ENCODE results near the gene CENPB.
A peak's percentile ranks its signal among the peaks of the same experiment; 100 is the strongest.
"Not testable (repeated sequence)": the region's sequence is repeated elsewhere in the genome, so short reads cannot be mapped to it uniquely, and the experiment has no call there.

CENPB gene

GRCh38 chr20:3786665-3787323 lies at the start of gene CENPB:
Gene CENPB, minus strand, starts transcription at chr20:3786740. Its CDS starts 257 bp downstream, at chr20:3786483.
- in situ Hi-C loops (cut with MboI; ENCODE audit: low sequenced_read_pairs, unreplicated experiment) = no loop called here
- peak; percentile 84 for TF ChIP-seq CTCF (IDR thresholded peaks at IDR 0.05; ENCODE audit: borderline replicate concordance, control extremely low read depth, extremely low read depth, insufficient read depth, missing control alignments)
- DNase-seq (ENCODE audit: low spot score) = peak; percentile 97

GRCh38 chr20:3836132-3836531 lies 49.6 kb upstream of the CENPB start:
- no peak for TF ChIP-seq CTCF (IDR thresholded peaks at IDR 0.05; ENCODE audit: borderline replicate concordance, control extremely low read depth, extremely low read depth, insufficient read depth, missing control alignments)
- no peak for DNase-seq (ENCODE audit: low spot score)
- in situ Hi-C loops (cut with MboI; ENCODE audit: low sequenced_read_pairs, unreplicated experiment) = no loop called here

- in situ Hi-C loops (cut with MboI; ENCODE audit: low sequenced_read_pairs, unreplicated experiment); DNase-seq (ENCODE audit: low spot score): not testable (repeated sequence)
These were observed 43.4 kb upstream of the CENPB start for GRCh38 chr20:3829891-3830290.

GRCh38 chr20:3828798-3829197 lies 42.3 kb upstream of the CENPB start:
- in situ Hi-C loops (cut with MboI; ENCODE audit: low sequenced_read_pairs, unreplicated experiment) = no loop called here
- no peak for TF ChIP-seq CTCF (IDR thresholded peaks at IDR 0.05; ENCODE audit: borderline replicate concordance, control extremely low read depth, extremely low read depth, insufficient read depth, missing control alignments)
- no peak for DNase-seq (ENCODE audit: low spot score)

- peak; percentile 14 for TF ChIP-seq CTCF (IDR thresholded peaks at IDR 0.05; ENCODE audit: borderline replicate concordance, control extremely low read depth, extremely low read depth, insufficient read depth, missing control alignments)
- no peak for DNase-seq (ENCODE audit: low spot score)
- in situ Hi-C loops (cut with MboI; ENCODE audit: low sequenced_read_pairs, unreplicated experiment) = no loop called here
These were observed 39.9 kb upstream of the CENPB start for GRCh38 chr20:3826420-3826819.

GRCh38 chr20:3825526-3825925 lies 39.0 kb upstream of the CENPB start:
- DNase-seq (ENCODE audit: low spot score) = no peak
- no peak for TF ChIP-seq CTCF (IDR thresholded peaks at IDR 0.05; ENCODE audit: borderline replicate concordance, control extremely low read depth, extremely low read depth, insufficient read depth, missing control alignments)
- in situ Hi-C loops (cut with MboI; ENCODE audit: low sequenced_read_pairs, unreplicated experiment) = no loop called here

- DNase-seq (ENCODE audit: low spot score) = no peak
- TF ChIP-seq CTCF (IDR thresholded peaks at IDR 0.05; ENCODE audit: borderline replicate concordance, control extremely low read depth, extremely low read depth, insufficient read depth, missing control alignments) = no peak
- in situ Hi-C loops (cut with MboI; ENCODE audit: low sequenced_read_pairs, unreplicated experiment) = no loop called here
These were observed 37.3 kb upstream of the CENPB start for GRCh38 chr20:3823881-3824280.

All from GM13976 (cell line).